ENCODE results near the gene NUP62. TPM values are rescaled to one million over a fixed set of nuclear protein-coding genes. Genes with fewer than 3 reads are reported as not detected.
"Not testable (repeated sequence)": the region's sequence is repeated elsewhere in the genome, so short reads cannot be mapped to it uniquely, and the experiment has no call there.

Gene NUP62
- total and polyA plus RNA-seq, 2 experiments from 2014 or later = 43.3 to 71.3 TPM

- peaks cover 3% of the 10 kb centered on the region for H3K4me1 ChIP-seq (ENCODE audit: low read depth)
- no peak for DNase-seq (ENCODE audit: low read depth in 1 of 2, low spot score in 1 of 2)
- no peak for TF ChIP-seq CTCF (IDR thresholded peaks at IDR 0.05; ENCODE audit: low read depth, low read length)
- H3K27ac ChIP-seq = no peak overlapping the region
- no peak overlapping the region for H3K4me3 ChIP-seq
- H3K27me3 ChIP-seq = no peaks in the 10 kb centered on the region
- no peaks in the 10 kb centered on the region for H3K9me3 ChIP-seq (ENCODE audit: low read depth)
- H3K36me3 ChIP-seq = no peaks in the 10 kb centered on the region
Observed at GRCh38 chr19:49975051-49975450, 45.7 kb upstream of the NUP62 start.

- no peak overlapping the region for H3K4me3 ChIP-seq
- DNase-seq (ENCODE audit: low read depth in 1 of 2, low spot score in 1 of 2) = no peak
- no peaks in the 10 kb centered on the region for H3K9me3 ChIP-seq (ENCODE audit: low read depth)
- H3K27me3 ChIP-seq = no peaks in the 10 kb centered on the region
- TF ChIP-seq CTCF (IDR thresholded peaks at IDR 0.05; ENCODE audit: low read depth, low read length) = no peak
- H3K36me3 ChIP-seq = no peaks in the 10 kb centered on the region
- no peak overlapping the region for H3K27ac ChIP-seq
- peaks cover 3% of the 10 kb centered on the region for H3K4me1 ChIP-seq (ENCODE audit: low read depth)
Observed at GRCh38 chr19:49973987-49974386, 44.7 kb upstream of the NUP62 start.

- TF ChIP-seq CTCF (IDR thresholded peaks at IDR 0.05; ENCODE audit: low read depth, low read length) = no peak
- H3K4me3 ChIP-seq = no peak overlapping the region
- no peaks in the 10 kb centered on the region for H3K27me3 ChIP-seq
- no peaks in the 10 kb centered on the region for H3K36me3 ChIP-seq
- H3K9me3 ChIP-seq (ENCODE audit: low read depth) = no peaks in the 10 kb centered on the region
- H3K27ac ChIP-seq = no peak overlapping the region
- H3K4me1 ChIP-seq (ENCODE audit: low read depth) = peaks cover 3% of the 10 kb centered on the region
- DNase-seq (ENCODE audit: low read depth in 1 of 2, low spot score in 1 of 2) = no peak
Observed at GRCh38 chr19:49972841-49973240, 43.5 kb upstream of the NUP62 start.

DNA sequence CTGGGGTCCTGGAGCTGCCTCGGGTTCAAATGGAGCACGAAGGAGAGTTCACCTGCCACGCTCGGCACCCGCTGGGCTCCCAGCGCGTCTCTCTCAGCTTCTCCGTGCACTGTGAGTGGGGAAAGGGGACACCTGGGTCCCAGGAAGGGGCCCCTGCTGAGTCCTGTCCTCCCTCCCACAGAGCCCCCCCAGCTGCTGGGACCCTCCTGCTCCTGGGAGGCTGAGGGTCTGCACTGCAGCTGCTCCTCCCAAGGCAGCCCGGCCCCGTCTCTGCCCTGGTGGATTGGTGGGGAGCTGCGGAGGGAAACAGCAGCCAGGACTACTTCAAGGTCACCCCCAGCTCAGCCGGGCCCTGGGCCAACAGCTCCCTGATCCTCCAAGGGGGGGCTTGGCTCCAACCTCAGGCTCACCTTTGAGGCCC lies 42.7 kb upstream of the NUP62 start:
- DNase-seq (ENCODE audit: low read depth in 1 of 2, low spot score in 1 of 2) = peak in 1 of 2 donors; percentile 7
- no peak overlapping the region for H3K4me3 ChIP-seq
- no peak overlapping the region for H3K27ac ChIP-seq
- H3K36me3 ChIP-seq = no peaks in the 10 kb centered on the region
- no peak for TF ChIP-seq CTCF (IDR thresholded peaks at IDR 0.05; ENCODE audit: low read depth, low read length)
- H3K9me3 ChIP-seq (ENCODE audit: low read depth) = no peaks in the 10 kb centered on the region
- no peaks in the 10 kb centered on the region for H3K27me3 ChIP-seq
- H3K4me1 ChIP-seq (ENCODE audit: low read depth) = peaks cover 3% of the 10 kb centered on the region

- H3K27ac ChIP-seq; H3K36me3 ChIP-seq; H3K4me3 ChIP-seq; H3K27me3 ChIP-seq; DNase-seq (ENCODE audit: low read depth in 1 of 2, low spot score in 1 of 2); H3K4me1 ChIP-seq (ENCODE audit: low read depth); H3K9me3 ChIP-seq (ENCODE audit: low read depth): not testable (repeated sequence)
Observed at GRCh38 chr19:49969355-49969754, 40.1 kb upstream of the NUP62 start.

GRCh38 chr19:49968279-49968922 lies 39.1 kb upstream of the NUP62 start:
- no peaks in the 10 kb centered on the region for H3K9me3 ChIP-seq (ENCODE audit: low read depth)
- no peak overlapping the region for H3K4me3 ChIP-seq
- no peaks in the 10 kb centered on the region for H3K36me3 ChIP-seq
- no peak for TF ChIP-seq CTCF (IDR thresholded peaks at IDR 0.05; ENCODE audit: low read depth, low read length)
- H3K27ac ChIP-seq = no peak overlapping the region
- no peaks in the 10 kb centered on the region for H3K27me3 ChIP-seq
- DNase-seq (ENCODE audit: low read depth in 1 of 2, low spot score in 1 of 2) = no peak
- H3K4me1 ChIP-seq (ENCODE audit: low read depth) = peaks cover 3% of the 10 kb centered on the region

DNA sequence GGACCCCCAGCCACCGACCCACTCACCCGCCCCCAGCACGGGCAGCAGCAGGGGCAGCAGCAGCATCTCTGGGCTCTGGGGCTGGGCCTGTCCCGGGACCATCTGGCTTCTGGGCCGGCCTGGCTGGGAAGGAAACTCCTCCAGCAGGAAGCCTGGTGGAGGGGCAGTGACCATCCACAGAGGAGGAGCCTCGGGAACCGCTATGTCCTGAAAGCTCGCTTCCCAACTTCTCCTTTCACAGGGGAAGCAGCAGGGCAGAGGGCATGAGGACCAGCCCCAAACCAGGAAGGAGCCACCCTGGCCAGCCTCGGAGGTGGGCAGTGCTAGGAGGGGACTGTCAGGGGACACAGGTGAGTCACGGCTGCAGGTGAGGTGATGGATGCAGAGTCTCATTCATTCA lies 31.7 kb upstream of the NUP62 start, which contains the start of gene SIGLEC11:
Gene SIGLEC11 (minus strand): TSS at position 193 of the 400 bp plus-strand sequence. CDS start 91 bp downstream, at position 102.
- not testable (repeated sequence) for H3K27me3 ChIP-seq; H3K27ac ChIP-seq; H3K4me1 ChIP-seq (ENCODE audit: low read depth)

GRCh38 chr19:49959892-49960291 lies 30.6 kb upstream of the NUP62 start:
- not testable (repeated sequence) for H3K36me3 ChIP-seq; H3K27me3 ChIP-seq; H3K27ac ChIP-seq; H3K9me3 ChIP-seq (ENCODE audit: low read depth); H3K4me1 ChIP-seq (ENCODE audit: low read depth); DNase-seq (ENCODE audit: low read depth in 1 of 2, low spot score in 1 of 2); H3K4me3 ChIP-seq

More for the DNA sequence above, 31.7 kb upstream of the NUP62 start, which contains the start of gene SIGLEC11:
- not testable (repeated sequence) for H3K9me3 ChIP-seq (ENCODE audit: low read depth); H3K4me3 ChIP-seq; DNase-seq (ENCODE audit: low read depth in 1 of 2, low spot score in 1 of 2); H3K36me3 ChIP-seq

- H3K27me3 ChIP-seq; H3K36me3 ChIP-seq; H3K27ac ChIP-seq; H3K4me3 ChIP-seq; DNase-seq (ENCODE audit: low read depth in 1 of 2, low spot score in 1 of 2); H3K9me3 ChIP-seq (ENCODE audit: low read depth): not testable (repeated sequence)
- H3K4me1 ChIP-seq (ENCODE audit: low read depth) = peaks cover 10% of the 10 kb centered on the region
Observed at GRCh38 chr19:49958596-49958995, 29.3 kb upstream of the NUP62 start.

Measured in cardiac muscle cell (in vitro differentiated cells and primary cell).